HG03457 (cell line): ENCODE measurements around the gene FITM2.
"Not testable (repeated sequence)": the region's sequence is repeated elsewhere in the genome, so short reads cannot be mapped to it uniquely, and the experiment has no call there.

Experiments used
- ATAC-seq: cut with Tn5 transposase; IDR thresholded peaks from one replicate; pipeline ENCODE4 v1.9.1; 2021; ENCODE audit warnings: moderate number of reproducible peaks; ENCODE audit not compliant: unreplicated experiment

FITM2 gene

GRCh38 chr20:44334709-44335108 lies 23.7 kb upstream of the FITM2 start:
- ATAC-seq, result no peak

DNA sequence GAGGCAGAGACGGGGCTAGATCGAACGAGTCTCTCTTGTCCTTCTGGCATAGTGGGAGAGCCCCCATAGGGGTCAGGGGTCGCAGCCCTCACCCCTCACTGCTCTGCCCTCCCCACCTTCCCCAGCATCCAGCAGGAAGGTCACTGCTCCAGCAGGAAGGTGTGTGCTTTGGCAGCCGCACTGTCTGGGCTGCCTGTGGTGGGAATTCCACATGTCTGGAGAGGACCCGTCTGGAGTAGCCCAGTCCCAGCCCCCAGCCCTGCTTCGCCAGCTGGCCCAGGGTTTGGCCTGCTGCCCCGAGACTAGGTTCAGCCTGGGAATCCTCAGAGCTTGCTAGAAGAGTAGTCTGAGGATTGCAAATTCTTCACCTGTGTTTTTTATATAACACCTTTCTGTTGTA lies 23.3 kb upstream of the FITM2 start:
- no peak for ATAC-seq

GRCh38 chr20:44331201-44331600 lies 20.2 kb upstream of the FITM2 start:
- no peak for ATAC-seq

DNA sequence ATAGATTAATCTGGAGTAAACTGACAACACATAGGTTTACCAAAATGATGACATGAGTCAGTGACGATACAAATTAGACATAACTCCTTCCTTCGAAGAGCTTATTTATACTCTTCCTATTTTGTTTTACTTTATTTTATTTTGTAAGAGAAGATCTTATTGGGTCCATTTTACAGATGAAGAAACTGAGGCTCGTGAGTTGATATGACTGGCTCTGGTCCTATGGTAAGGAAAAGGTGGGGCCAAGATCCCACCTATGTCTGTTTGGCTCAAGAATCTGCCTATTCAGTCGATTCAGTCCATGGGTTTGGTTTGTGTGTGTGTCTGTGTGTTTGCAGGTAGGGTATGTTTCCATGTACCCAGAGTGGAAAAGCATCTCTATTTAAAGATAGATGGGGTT lies 17.4 kb upstream of the FITM2 start:
- no peak for ATAC-seq

GRCh38 chr20:44327748-44328147 lies 16.7 kb upstream of the FITM2 start:
- ATAC-seq, result not testable (repeated sequence)

GRCh38 chr20:44326391-44327159 lies 15.6 kb upstream of the FITM2 start:
- ATAC-seq, result no peak

- no peak for ATAC-seq
Observed at GRCh38 chr20:44324343-44324742, 13.3 kb upstream of the FITM2 start.

DNA sequence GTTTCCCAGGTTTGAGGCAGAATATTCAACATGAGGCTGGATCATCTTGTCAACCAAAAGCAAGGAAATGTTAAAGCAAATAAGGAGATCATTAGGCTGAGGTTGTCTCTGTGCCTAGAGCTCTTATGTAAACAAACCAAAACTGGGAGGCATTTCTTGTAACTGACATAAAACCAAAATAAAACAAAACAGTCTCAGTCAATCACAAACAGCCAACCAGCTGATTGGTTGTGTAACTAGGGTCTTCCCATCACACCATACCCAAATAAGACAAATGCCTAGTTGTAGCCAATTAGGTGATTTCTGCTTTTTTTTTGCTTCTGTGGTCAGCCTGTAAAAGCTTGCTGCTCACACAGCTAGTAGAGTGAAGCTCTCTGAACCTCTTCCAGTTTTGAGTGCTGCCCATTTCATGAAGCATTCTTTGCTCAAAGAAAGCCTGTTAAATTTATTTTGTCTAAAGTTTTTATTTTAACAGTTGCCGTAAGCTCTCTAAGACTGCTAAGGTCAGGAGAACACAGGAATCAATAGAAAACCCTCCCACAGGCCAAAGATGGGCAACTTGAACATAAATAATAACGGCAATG lies 8.9 kb upstream of the FITM2 start:
- ATAC-seq, result no peak

DNA sequence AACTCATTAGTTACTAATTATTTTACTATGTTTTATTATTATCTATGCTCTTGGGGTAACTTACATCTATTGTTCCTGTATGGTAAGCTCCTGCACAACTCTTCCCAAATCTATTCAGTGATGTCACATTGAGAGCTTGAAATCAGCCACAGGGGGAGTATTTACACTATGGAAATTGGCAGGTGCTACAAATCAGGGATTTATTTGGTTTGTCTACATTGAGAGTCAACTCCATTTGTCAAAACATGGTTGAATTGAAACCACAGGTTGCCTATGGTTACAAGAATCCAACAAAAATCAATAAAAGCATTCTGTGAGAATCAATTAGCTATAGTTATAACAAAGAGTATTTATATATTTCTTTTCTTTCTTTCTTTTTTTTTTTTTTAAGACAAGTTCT lies 3.9 kb upstream of the FITM2 start:
- no peak for ATAC-seq

DNA sequence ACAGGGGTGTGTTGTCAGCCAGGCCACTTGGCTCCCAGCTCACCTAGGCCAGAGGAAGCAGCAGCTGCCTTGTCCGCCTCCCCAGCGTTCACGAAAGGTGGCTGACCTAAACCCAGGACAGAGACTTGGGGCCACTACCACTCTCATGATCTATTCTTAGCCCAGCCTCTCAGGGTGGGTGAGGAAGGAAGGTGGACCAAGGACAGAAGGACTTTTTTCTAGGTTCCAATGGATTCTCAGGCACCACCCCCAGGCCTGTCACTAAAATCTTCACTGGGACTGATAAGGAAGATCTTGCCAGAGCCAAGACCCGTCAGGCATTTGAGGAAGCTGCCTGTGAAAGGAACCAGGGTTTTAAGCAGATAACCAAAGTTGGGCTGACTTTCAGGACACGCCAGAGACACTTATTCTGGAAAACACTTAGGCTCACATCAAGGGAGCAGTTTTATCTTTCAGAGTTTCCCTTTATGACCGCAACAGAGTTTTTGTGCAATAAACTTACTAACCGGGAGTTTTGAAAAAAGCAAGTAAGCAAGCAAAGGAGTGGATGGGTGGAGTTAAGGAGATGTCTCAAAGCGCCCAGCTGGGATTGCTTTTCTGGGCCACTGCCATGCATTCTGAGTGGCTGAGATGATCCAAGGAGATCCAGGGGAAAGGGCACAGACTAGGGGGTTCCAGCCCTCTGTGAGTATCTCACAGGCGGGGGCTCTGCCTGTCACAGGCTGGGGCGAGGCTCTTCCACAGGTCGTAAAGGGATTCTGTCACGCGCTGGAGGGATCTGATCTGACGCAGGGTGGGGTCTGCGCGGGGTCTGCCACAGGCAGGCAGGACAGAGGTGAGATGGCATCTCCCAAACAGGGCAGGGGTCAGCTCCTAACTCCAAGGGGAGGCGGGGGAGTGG lies 989 bp downstream of the FITM2 start:
- no peak for ATAC-seq

GRCh38 chr20:44306927-44307326 lies 4.1 kb downstream of the FITM2 start:
- no peak for ATAC-seq

DNA sequence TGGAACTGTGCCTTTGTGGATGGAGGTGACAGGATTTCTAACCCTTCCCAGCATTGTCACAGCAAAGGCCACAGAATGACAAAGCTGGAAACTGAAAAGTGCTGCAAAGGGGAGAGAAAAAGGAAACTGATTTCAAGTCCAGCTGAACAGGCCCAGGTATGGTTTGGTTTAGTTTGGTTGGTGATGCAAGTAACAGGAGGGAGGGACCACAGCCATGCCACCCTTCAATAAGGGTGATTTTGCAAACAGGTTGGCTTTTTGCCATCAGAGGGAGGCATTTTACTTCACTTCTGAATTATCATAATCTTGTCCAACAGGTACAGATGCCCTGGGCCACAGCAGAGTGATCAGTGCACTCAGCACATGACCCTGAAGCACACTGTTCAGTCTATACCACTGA lies 6.6 kb downstream of the FITM2 start:
- no peak for ATAC-seq

GRCh38 chr20:44302736-44303135 lies 8.3 kb downstream of the FITM2 start:
- no peak for ATAC-seq

DNA sequence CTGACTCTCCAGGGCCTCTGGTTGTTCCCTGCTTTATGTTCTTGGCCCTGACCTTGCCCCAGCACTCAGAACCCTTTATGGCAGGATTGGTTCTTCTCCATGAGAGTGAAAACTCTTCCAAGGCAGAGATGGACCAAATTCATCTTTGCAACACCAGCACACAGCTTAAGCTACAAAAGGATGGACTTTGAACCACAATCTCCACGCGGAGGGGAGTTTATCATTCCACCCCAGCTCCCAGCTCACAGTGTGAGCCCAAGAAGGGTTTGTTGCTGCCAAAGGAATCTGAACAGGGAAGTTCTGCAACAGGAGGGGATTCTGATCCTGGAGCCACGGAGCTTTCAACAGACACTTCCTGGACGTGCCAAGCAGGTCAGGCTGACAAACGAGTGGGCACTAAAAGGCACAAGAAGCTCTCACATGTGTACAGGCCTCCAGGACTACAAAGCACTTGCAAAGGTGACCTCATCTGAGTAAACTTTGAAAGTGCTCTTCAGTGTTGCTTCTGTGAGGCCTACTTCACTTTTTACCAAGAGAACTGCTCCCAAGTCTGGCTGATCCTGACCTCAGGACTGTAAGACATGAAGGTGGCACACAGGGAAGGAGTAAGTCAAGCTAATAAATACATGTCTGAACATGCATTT lies 8.9 kb downstream of the FITM2 start:
- no peak for ATAC-seq

DNA sequence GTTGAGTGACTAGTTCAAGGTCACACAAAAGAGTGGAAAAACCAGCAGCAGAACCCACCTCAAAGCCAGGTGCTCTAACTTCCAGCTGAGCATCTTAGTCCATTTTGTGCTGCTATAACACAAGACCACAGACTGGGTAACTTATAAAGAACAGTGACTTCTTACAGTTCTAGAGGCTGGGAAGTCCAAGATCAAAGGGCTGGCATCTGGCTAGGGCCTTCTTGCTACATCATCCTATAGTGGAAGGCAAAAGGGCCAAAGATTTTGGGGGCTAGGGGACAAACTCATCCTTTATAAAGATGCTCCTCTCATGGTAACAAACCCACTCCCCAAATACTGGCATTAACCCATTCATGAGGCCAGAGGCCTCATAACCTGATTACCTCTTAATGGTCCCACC lies 9.7 kb downstream of the FITM2 start:
- ATAC-seq, result no peak

DNA sequence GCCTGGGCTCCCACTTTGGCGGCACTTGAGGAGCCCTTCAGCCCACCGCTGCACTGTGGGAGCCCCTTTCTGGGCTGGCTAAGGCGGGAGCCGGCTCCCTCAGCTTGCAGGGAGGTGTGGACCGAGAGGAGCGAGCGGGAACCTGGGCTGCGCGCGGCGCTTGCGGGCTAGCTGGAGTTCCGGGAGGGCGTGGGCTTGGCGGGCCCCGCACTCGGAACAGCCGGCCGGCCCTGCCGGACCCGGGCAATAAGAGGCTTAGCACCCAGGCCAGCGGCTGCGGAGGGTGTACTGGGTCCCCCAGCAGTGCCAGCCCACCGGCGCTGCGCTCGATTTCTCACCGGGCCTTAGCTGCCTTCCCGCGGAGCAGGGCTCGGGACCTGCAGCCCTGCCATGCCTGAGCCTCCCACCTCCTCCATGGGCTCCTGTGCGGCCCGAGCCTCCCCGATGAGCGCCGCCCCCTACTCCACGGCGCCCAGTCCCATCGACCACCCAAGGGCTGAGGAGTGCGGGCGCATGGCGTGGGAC lies 11.9 kb downstream of the FITM2 start:
- not testable (repeated sequence) for ATAC-seq

GRCh38 chr20:44297721-44298120 lies 13.3 kb downstream of the FITM2 start:
- ATAC-seq, result no peak

- no peak for ATAC-seq
Observed at GRCh38 chr20:44296011-44296410, 15.0 kb downstream of the FITM2 start.

DNA sequence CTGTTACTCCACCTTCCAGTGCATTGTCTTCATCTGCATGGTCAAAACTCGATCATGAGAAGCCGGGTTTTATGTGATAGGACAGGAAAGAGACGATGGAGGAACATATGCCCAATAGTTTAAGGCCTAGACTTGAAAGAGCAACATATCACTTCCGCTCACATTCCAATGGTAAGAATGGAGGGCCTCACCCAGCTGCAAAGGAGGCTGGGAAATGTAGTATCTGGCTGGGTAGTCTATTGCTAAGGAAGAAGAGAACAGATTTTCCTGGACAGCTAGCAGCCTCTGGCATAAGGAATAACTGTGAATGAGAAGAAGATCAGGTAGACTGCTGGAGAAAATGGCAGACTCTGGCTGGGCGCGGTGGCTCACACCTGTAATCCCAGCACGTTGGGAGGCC lies 19.2 kb downstream of the FITM2 start:
- ATAC-seq, result no peak

GRCh38 chr20:44288252-44288651 lies 22.8 kb downstream of the FITM2 start:
- ATAC-seq, result no peak
